NCI-H1092 (cell line): ENCODE results near the gene USP32.

Experiments
- DNase-seq: peaks from one replicate; lab custom pipeline; 2025; lab: John Stamatoyannopoulos, UW

USP32 gene

GRCh38 chr17:60173304-60173819 is 218.6 kb downstream of the USP32 start:
- DNase-seq: no peak

- no peak for DNase-seq
These were observed 220.2 kb downstream of the USP32 start for GRCh38 chr17:60171753-60172079.

- DNase-seq: peak; percentile 85
These were observed 220.8 kb downstream of the USP32 start for GRCh38 chr17:60170835-60171752.

GRCh38 chr17:60169921-60170817 is 221.8 kb downstream of the USP32 start:
- no peak for DNase-seq

GRCh38 chr17:60168654-60169053 is 223.3 kb downstream of the USP32 start:
- no peak for DNase-seq

GRCh38 chr17:60167065-60167741 is 224.7 kb downstream of the USP32 start:
- DNase-seq: peak; percentile 77

- no peak for DNase-seq
These were observed 226.0 kb downstream of the USP32 start for GRCh38 chr17:60165971-60166370.

GRCh38 chr17:60165223-60165622 is 226.7 kb downstream of the USP32 start:
- no peak for DNase-seq

- no peak for DNase-seq
These were observed 227.2 kb downstream of the USP32 start for GRCh38 chr17:60164697-60165096.

- DNase-seq: no peak
These were observed 227.8 kb downstream of the USP32 start for GRCh38 chr17:60164164-60164563.

GRCh38 chr17:60163108-60163784 is 228.7 kb downstream of the USP32 start:
- no peak for DNase-seq

GRCh38 chr17:60161598-60162330 is 230.2 kb downstream of the USP32 start:
- DNase-seq: no peak

- no peak for DNase-seq
These were observed 231.0 kb downstream of the USP32 start for GRCh38 chr17:60160829-60161501.

GRCh38 chr17:60159479-60159866 is 232.5 kb downstream of the USP32 start:
- DNase-seq: no peak

GRCh38 chr17:60158751-60159478 is 233.0 kb downstream of the USP32 start:
- no peak for DNase-seq

- DNase-seq: no peak
These were observed 234.4 kb downstream of the USP32 start for GRCh38 chr17:60157487-60158040.

GRCh38 chr17:60156746-60157145 is 235.2 kb downstream of the USP32 start:
- DNase-seq: no peak

GRCh38 chr17:60155815-60156214 is 236.1 kb downstream of the USP32 start:
- no peak for DNase-seq

- DNase-seq: no peak
These were observed 236.5 kb downstream of the USP32 start for GRCh38 chr17:60155427-60155814.
